HepG2 (cell line): Measurements from ENCODE around the gene ACOXL. TPM values are rescaled to one million over a fixed set of nuclear protein-coding genes. Genes with fewer than 3 reads are reported as not detected.

Source experiments
- ATAC-seq: fragments of 200-7000 bp; cut with Tn5 transposase; 3 replicates; pipeline ENCODE4 v1.9.1; 2020; ENCODE audit warnings: mild to moderate bottlenecking, moderate library complexity
- BruUV-seq: library from RNA; stranded (reverse); fragments of 400-500 nt; replicated peaks from 2 replicates; lab custom pipeline; 2021; lab: Mats Ljungman, UMichigan
- CTCF ChIA-PET: fragments of 300-600 bp; formaldehyde crosslinking; extraction: SDS; loops from one replicate; lab custom pipeline; 2021; ENCODE audit warnings: low total read pairs, inconsistent platforms, low intra/inter-chr PET ratio; lab: Yijun Ruan, JAX
- POLR2A ChIA-PET: fragments of 350-600 bp; sonication (Branson Sonifier 250); formaldehyde crosslinking; loops from one replicate; lab custom pipeline; 2020; ENCODE audit warnings: antibody characterized with exemption, inconsistent platforms; lab: Yijun Ruan, JAX
- DNase-seq: peaks from one replicate; pipeline ENCODE4 v3.0.0-alpha.2; 2015; ENCODE audit warnings: low spot score
- FAIRE-seq: peaks from 3 replicates; lab custom pipeline; 2011; peaks lifted over from hg19 to GRCh38; lab: Jason Lieb, UNC
- H2AFZ ChIP-seq: one replicate; pipeline ENCODE4 v1.6.1; 2011; ENCODE audit warnings: low read length, inconsistent platforms
- H3K27ac ChIP-seq: fragments of 300-600 bp; 3 replicates; pipeline ENCODE4 v1.8.0; 2011; ENCODE audit warnings: mixed run types, mild to moderate bottlenecking, mixed read lengths, low read length, inconsistent platforms; ENCODE audit not compliant: insufficient read depth; ENCODE audit errors: extremely low read length
- H3K27me3 ChIP-seq, 2 experiments: fragments of 200-600 bp in 1 of 2; 2 replicates in 1 of 2; 3 replicates in 1 of 2; pipeline versions ENCODE4 v1.6.0 to v1.8.0; 2011; ENCODE audit warnings: low read length in 2 of 2, mild to moderate bottlenecking in 2 of 2, moderate library complexity in 2 of 2, inconsistent platforms in 1 of 2; ENCODE audit not compliant: insufficient read depth in 2 of 2, control insufficient read depth in 1 of 2
- H3K36me3 ChIP-seq, 2 experiments: fragments of 200-600 bp in 1 of 2; replicated peaks in 1 of 2; 2 replicates in 1 of 2; 3 replicates in 1 of 2; pipeline versions ENCODE4 v1.5.1 to v1.8.0; 2011; ENCODE audit warnings: low read length in 2 of 2, inconsistent platforms in 1 of 2; ENCODE audit not compliant: insufficient read depth in 2 of 2, control insufficient read depth in 1 of 2
- H3K4me1 ChIP-seq: 2 replicates; pipeline ENCODE4 v1.5.1; 2012; ENCODE audit warnings: low read length, inconsistent platforms; ENCODE audit not compliant: insufficient read depth
- H3K4me2 ChIP-seq: 2 replicates; pipeline ENCODE4 v1.6.0; 2011; ENCODE audit warnings: low read depth, low read length, inconsistent platforms
- H3K4me3 ChIP-seq, 3 experiments: fragments of 200-600 bp in 1 of 3; sonication (generic), shearing (Covaris generic) in 1 of 3; replicated peaks in 1 of 3; 2 replicates each; pipeline ENCODE4 v1.5.1; 2011 to 2016; ENCODE audit warnings: low read length in 3 of 3, inconsistent platforms in 2 of 3, low read depth in 2 of 3, mild to moderate bottlenecking in 2 of 3, control low read depth in 1 of 3, mixed read lengths in 1 of 3; ENCODE audit not compliant: insufficient read depth in 1 of 3
- H3K79me2 ChIP-seq: one replicate; pipeline ENCODE4 v1.6.1; 2011; ENCODE audit warnings: low read length, inconsistent platforms; ENCODE audit not compliant: insufficient read depth
- H3K9ac ChIP-seq: 2 replicates; pipeline ENCODE4 v1.6.0; 2011; ENCODE audit warnings: mild to moderate bottlenecking, low read depth, low read length, inconsistent platforms; ENCODE audit not compliant: insufficient read depth
- H3K9me3 ChIP-seq: 2 replicates; pipeline ENCODE4 v1.5.1; 2012; ENCODE audit warnings: mild to moderate bottlenecking, low read length
- H4K20me1 ChIP-seq: 2 replicates; pipeline ENCODE4 v1.6.0; 2011; ENCODE audit warnings: inconsistent platforms, mild to moderate bottlenecking, low read length, moderate library complexity; ENCODE audit not compliant: insufficient read depth
- KLF12 ChIP-seq: sonication (generic); formaldehyde crosslinking; IDR thresholded peaks from 2 replicates; pipeline ENCODE4 v1.4.0; 2020; ENCODE audit warnings: missing genetic modification reagents, borderline replicate concordance
- MATR3 ChIP-seq: sonication (generic); formaldehyde crosslinking; IDR thresholded peaks from 2 replicates; pipeline ENCODE4 v1.4.0; 2020; ENCODE audit warnings: missing genetic modification reagents
- MED8 ChIP-seq: sonication (generic); formaldehyde crosslinking; IDR thresholded peaks from 2 replicates; pipeline ENCODE4 v1.8.1; 2023; ENCODE audit warnings: mild to moderate bottlenecking, missing genetic modification reagents; ENCODE audit not compliant: insufficient replicate concordance
- RBM39 ChIP-seq: fragments of 200-400 bp; formaldehyde crosslinking; IDR thresholded peaks from one replicate; pipeline ENCODE4 v1.6.1; 2018; ENCODE audit warnings: antibody characterized with exemption, mild to moderate bottlenecking, low read depth, low read length; ENCODE audit not compliant: poor library complexity, severe bottlenecking
- TBP ChIP-seq: sonication (generic); formaldehyde crosslinking; IDR thresholded peaks from 2 replicates; pipeline ENCODE4 v1.5.0; 2020; ENCODE audit warnings: missing genetic modification reagents
- ZFP82 ChIP-seq: sonication (generic); formaldehyde crosslinking; IDR thresholded peaks from 2 replicates; pipeline ENCODE4 v1.5.1; 2020; ENCODE audit warnings: mild to moderate bottlenecking, missing genetic modification reagents, borderline replicate concordance
- ZFP91 ChIP-seq: sonication (generic); formaldehyde crosslinking; IDR thresholded peaks from 2 replicates; pipeline ENCODE4 v1.9.0; 2022; ENCODE audit warnings: missing genetic modification reagents, mild to moderate bottlenecking, borderline replicate concordance
- ZNF251 ChIP-seq: sonication (generic); formaldehyde crosslinking; IDR thresholded peaks from 2 replicates; pipeline ENCODE4 v1.9.0; 2021; ENCODE audit warnings: mild to moderate bottlenecking, missing genetic modification reagents
- ZNF496 ChIP-seq: sonication (generic); formaldehyde crosslinking; IDR thresholded peaks from 2 replicates; pipeline ENCODE4 v1.8.1; 2023; ENCODE audit warnings: mild to moderate bottlenecking, moderate library complexity, missing genetic modification reagents; ENCODE audit not compliant: insufficient replicate concordance
- ZNF563 ChIP-seq: sonication (generic); formaldehyde crosslinking; IDR thresholded peaks from 2 replicates; pipeline ENCODE4 v1.8.0; 2022; ENCODE audit warnings: mild to moderate bottlenecking, moderate library complexity, missing genetic modification reagents
- ZNF572 ChIP-seq: sonication (generic); formaldehyde crosslinking; IDR thresholded peaks from 2 replicates; pipeline ENCODE4 v1.5.1; 2020; ENCODE audit warnings: mild to moderate bottlenecking, missing genetic modification reagents
- WGBS: methylation state at CpG from one replicate; pipeline ENCODE4 v1.1.6; 2017; ENCODE audit warnings: low lambda C conversion rate; 5-methylcytosine and 5-hydroxymethylcytosine counted together
- in situ Hi-C: cut with HindIII; loops from 2 replicates; pipeline ENCODE4 v1.10.0; 2017; ENCODE audit warnings: low pct_unique_long_range_greater_than_20kb; ENCODE audit not compliant: extremely low pct_ligation_motif_present
- intact Hi-C: fragments of 100-400 bp; cut with micrococcal nuclease; formaldehyde crosslinking; loops from one replicate; pipeline ENCODE4 v1.10.0; 2022; ENCODE audit not compliant: unreplicated experiment
- polyA plus RNA-seq, 8 experiments: library from polyadenylated mRNA; depleted of rRNA in 3 of 8; stranded (reverse) in 7 of 8; unstranded in 1 of 8; fragments of >200 nt; fragmentation: Illumina TruSeq in 4 of 8; extraction: Trizol in 4 of 8; gene quantifications; 2 replicates each; pipeline versions ENCODE4 v1.2.1 to v1.2.3, GENCODE V29; 2011 to 2016; ENCODE audit warnings: low read depth in 4 of 8, missing spikeins in 1 of 8, mixed read lengths in 1 of 8; ENCODE audit not compliant: insufficient read depth in 1 of 8
- total RNA-seq, 5 experiments: library from RNA; depleted of rRNA; stranded (reverse); fragments of >200 nt; fragmentation: Illumina TruSeq; extraction: Trizol; gene quantifications; 2 replicates each; pipeline ENCODE4 v1.2.3, GENCODE V29; 2016; ENCODE audit warnings: low read depth in 1 of 5
- TF ChIP-seq, protein P1 (sequence below): sonication (generic); formaldehyde crosslinking; IDR thresholded peaks from 2 replicates; pipeline ENCODE4 v1.5.1; 2020; ENCODE audit warnings: missing genetic modification reagents, mild to moderate bottlenecking, borderline replicate concordance
- TF ChIP-seq, protein P2 (sequence below): sonication (generic); formaldehyde crosslinking; IDR thresholded peaks from 2 replicates; pipeline ENCODE4 v1.4.0; 2020; ENCODE audit warnings: missing genetic modification reagents, mild to moderate bottlenecking, borderline replicate concordance
- TF ChIP-seq, protein P3 (sequence below): sonication (generic); formaldehyde crosslinking; IDR thresholded peaks from 2 replicates; pipeline ENCODE4 v1.4.0; 2020; ENCODE audit warnings: missing genetic modification reagents, borderline replicate concordance

Gene ACOXL
- total and polyA plus RNA-seq, 2 of the 13 experiments (the other 11 are each of a cell fraction or from before 2014, with no cell fraction given): not detected

- no peak for TF ChIP-seq ZNF496 (CRISPR knock-in tag)
- TF ChIP-seq MATR3 (CRISPR knock-in tag): no peak
- TF ChIP-seq, protein P1, sequence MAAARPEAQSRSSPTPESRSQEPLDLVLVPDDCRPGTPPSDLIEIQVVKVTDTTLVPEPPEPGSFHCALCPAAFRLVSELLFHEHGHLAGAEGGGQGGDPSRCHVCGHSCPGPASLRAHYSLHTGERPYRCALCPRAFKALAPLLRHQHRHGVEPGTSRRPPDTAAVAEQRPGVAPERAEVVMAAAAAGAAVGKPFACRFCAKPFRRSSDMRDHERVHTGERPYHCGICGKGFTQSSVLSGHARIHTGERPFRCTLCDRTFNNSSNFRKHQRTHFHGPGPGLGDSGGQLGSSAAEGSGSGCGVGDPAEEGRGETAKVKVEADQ (CRISPR knock-in tag): no peak
- TF ChIP-seq, protein P2, sequence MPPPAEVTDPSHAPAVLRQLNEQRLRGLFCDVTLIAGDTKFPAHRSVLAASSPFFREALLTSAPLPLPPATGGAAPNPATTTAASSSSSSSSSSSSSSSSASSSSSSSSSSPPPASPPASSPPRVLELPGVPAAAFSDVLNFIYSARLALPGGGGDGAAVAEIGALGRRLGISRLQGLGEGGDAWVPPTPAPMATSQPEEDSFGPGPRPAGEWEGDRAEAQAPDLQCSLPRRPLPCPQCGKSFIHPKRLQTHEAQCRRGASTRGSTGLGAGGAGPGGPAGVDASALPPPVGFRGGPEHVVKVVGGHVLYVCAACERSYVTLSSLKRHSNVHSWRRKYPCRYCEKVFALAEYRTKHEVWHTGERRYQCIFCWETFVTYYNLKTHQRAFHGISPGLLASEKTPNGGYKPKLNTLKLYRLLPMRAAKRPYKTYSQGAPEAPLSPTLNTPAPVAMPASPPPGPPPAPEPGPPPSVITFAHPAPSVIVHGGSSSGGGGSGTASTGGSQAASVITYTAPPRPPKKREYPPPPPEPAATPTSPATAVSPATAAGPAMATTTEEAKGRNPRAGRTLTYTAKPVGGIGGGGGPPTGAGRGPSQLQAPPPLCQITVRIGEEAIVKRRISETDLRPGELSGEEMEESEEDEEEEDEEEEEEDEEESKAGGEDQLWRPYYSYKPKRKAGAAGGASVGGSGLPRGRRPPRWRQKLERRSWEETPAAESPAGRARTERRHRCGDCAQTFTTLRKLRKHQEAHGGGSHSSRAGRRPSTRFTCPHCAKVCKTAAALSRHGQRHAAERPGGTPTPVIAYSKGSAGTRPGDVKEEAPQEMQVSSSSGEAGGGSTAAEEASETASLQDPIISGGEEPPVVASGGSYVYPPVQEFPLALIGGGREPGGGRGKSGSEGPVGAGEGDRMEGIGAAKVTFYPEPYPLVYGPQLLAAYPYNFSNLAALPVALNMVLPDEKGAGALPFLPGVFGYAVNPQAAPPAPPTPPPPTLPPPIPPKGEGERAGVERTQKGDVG (CRISPR knock-in tag): no peak
- no peak for TF ChIP-seq TBP (CRISPR knock-in tag)
These were observed 226.2 kb downstream of the ACOXL start (continued) for GRCh38 chr2:110958346-110959119.

- H3K4me2 ChIP-seq: no peak overlapping the region
- H3K9me3 ChIP-seq: peaks cover 8% of the 10 kb centered on the region; the same call in 1 of the 2 replicates
- no peak for DNase-seq
- ChIA-PET POLR2A (no interaction called here), CTCF (no interaction called here)
- H3K27me3 ChIP-seq: peaks cover 2 to 33% of the 10 kb centered on the region in 2 experiments; a peak in 3 of 5 replicates
- no peaks in the 10 kb centered on the region for H3K79me2 ChIP-seq
- WGBS: 14% methylated on average over 6 of the region's 7 CpGs
- ATAC-seq: peak; percentile 44
- no peak for FAIRE-seq
- H3K4me3 ChIP-seq: no peak overlapping the region
- intact Hi-C loops: no loop called here
- no peak overlapping the region for H2AFZ ChIP-seq
- H3K36me3 ChIP-seq: no peaks in the 10 kb centered on the region
- no TSS peak for BruUV-seq
- no peak overlapping the region for H3K27ac ChIP-seq
- H4K20me1 ChIP-seq: no peaks in the 10 kb centered on the region
- no peaks in the 10 kb centered on the region for H3K4me1 ChIP-seq
- no peak overlapping the region for H3K9ac ChIP-seq
- in situ Hi-C loops: no loop called here
- no peak for TF ChIP-seq ZNF563 (CRISPR knock-in tag)
- no peak for TF ChIP-seq RBM39
- no peak for TF ChIP-seq ZFP91 (CRISPR knock-in tag)
- TF ChIP-seq ZNF251 (CRISPR knock-in tag): no peak
- TF ChIP-seq KLF12: no peak
- no peak for TF ChIP-seq MED8
- TF ChIP-seq ZFP82: no peak
- TF ChIP-seq ZNF572 (CRISPR knock-in tag): no peak
- TF ChIP-seq, protein P3, sequence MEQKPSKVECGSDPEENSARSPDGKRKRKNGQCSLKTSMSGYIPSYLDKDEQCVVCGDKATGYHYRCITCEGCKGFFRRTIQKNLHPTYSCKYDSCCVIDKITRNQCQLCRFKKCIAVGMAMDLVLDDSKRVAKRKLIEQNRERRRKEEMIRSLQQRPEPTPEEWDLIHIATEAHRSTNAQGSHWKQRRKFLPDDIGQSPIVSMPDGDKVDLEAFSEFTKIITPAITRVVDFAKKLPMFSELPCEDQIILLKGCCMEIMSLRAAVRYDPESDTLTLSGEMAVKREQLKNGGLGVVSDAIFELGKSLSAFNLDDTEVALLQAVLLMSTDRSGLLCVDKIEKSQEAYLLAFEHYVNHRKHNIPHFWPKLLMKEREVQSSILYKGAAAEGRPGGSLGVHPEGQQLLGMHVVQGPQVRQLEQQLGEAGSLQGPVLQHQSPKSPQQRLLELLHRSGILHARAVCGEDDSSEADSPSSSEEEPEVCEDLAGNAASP: no peak
These were observed 226.8 kb downstream of the ACOXL start for GRCh38 chr2:110959198-110959597.
